OCI-LY7 (cell line): ENCODE measurements around the gene FOXI1. TPM values are rescaled to one million over a fixed set of nuclear protein-coding genes. Genes with fewer than 3 reads are reported as not detected.

Source experiments
- BruUV-seq: library from RNA; stranded (reverse); fragments of 400-500 nt; replicated peaks from 2 replicates; lab custom pipeline; 2021; lab: Mats Ljungman, UMichigan
- CTCF ChIA-PET: fragments of 300-600 bp; sonication (Branson Sonifier 250); formaldehyde crosslinking; loops from one replicate; lab custom pipeline; 2022; ENCODE audit warnings: antibody characterized with exemption; ENCODE audit not compliant: unreplicated experiment; lab: Charles Lee
- POLR2A ChIA-PET: fragments of 300-600 bp; sonication (Branson Sonifier 250); formaldehyde crosslinking; loops from one replicate; lab custom pipeline; 2022; ENCODE audit warnings: antibody characterized with exemption; lab: Charles Lee
- DNase-seq: peaks from one replicate; pipeline ENCODE4 v3.0.0-alpha.2; 2015; ENCODE audit warnings: low spot score
- H2AFZ ChIP-seq: fragments of 200-600 bp; sonication (generic), shearing (Covaris generic); 2 replicates; pipeline ENCODE4 v1.6.1; 2014; ENCODE audit warnings: mild to moderate bottlenecking, antibody characterized with exemption, low read length, moderate library complexity
- H3K27ac ChIP-seq: fragments of 200-600 bp; sonication (generic); 2 replicates; pipeline ENCODE4 v1.5.1; 2014; ENCODE audit warnings: mixed run types, low read depth, mild to moderate bottlenecking, moderate library complexity, low read length, inconsistent platforms; ENCODE audit not compliant: poor library complexity, severe bottlenecking
- H3K36me3 ChIP-seq: fragments of 200-600 bp; sonication (generic); 2 replicates; pipeline ENCODE4 v1.6.1; 2014; ENCODE audit warnings: mild to moderate bottlenecking, antibody characterized with exemption, low read length, moderate library complexity, mixed read lengths; ENCODE audit not compliant: insufficient read depth
- H3K4me1 ChIP-seq: fragments of 200-600 bp; sonication (generic); 2 replicates; pipeline ENCODE4 v1.5.1; 2014; ENCODE audit warnings: mild to moderate bottlenecking, low read length; ENCODE audit not compliant: insufficient read depth, poor library complexity, severe bottlenecking
- H3K4me2 ChIP-seq: fragments of 200-600 bp; sonication (generic); 2 replicates; pipeline ENCODE4 v1.6.1; 2014; ENCODE audit warnings: mild to moderate bottlenecking, low read length
- H3K4me3 ChIP-seq: fragments of 200-600 bp; sonication (generic); 2 replicates; pipeline ENCODE4 v1.5.1; 2014; ENCODE audit warnings: mild to moderate bottlenecking, low read depth, low read length; ENCODE audit not compliant: poor library complexity, severe bottlenecking
- H3K79me2 ChIP-seq: fragments of 200-600 bp; sonication (generic); 2 replicates; pipeline ENCODE4 v1.6.1; 2016; ENCODE audit warnings: low read depth, mild to moderate bottlenecking, low read length, moderate library complexity, mixed read lengths; ENCODE audit not compliant: insufficient read depth
- H3K9me2 ChIP-seq: fragments of 200-600 bp; sonication (generic); 2 replicates; pipeline ENCODE4 v1.6.1; 2016; ENCODE audit warnings: mild to moderate bottlenecking, low read length, mixed read lengths; ENCODE audit not compliant: insufficient read depth
- H3K9me3 ChIP-seq: fragments of 200-600 bp; sonication (generic); 2 replicates; pipeline ENCODE4 v1.6.1; 2014; ENCODE audit warnings: mild to moderate bottlenecking, mixed run types, low read length, mixed read lengths
- H4K20me1 ChIP-seq: fragments of 200-600 bp; sonication (generic); 2 replicates; pipeline ENCODE4 v1.6.1; 2014; ENCODE audit warnings: mild to moderate bottlenecking, antibody characterized with exemption, low read length, moderate library complexity, mixed read lengths; ENCODE audit not compliant: insufficient read depth
- EZH2phosphoT487 ChIP-seq: fragments of 200-600 bp; sonication (generic); IDR thresholded peaks from 2 replicates; pipeline ENCODE4 v1.6.1; 2018; ENCODE audit warnings: low read depth, borderline replicate concordance, mild to moderate bottlenecking, mixed run types, antibody characterized with exemption, low read length, moderate library complexity, mixed read lengths
- intact Hi-C: fragments of 100-400 bp; cut with micrococcal nuclease; formaldehyde crosslinking; loops from one replicate; pipeline ENCODE4 v1.10.0; 2022; ENCODE audit not compliant: unreplicated experiment
- total RNA-seq, 2 experiments: library from RNA; depleted of rRNA in 1 of 2; stranded (reverse); fragments of >200 nt in 1 of 2; shearing (Covaris generic) in 1 of 2; gene quantifications; 2 replicates each; pipeline ENCODE4 v1.2.3, GENCODE V29; 2014 to 2022
- TF ChIP-seq, protein P1 (sequence below): fragments of 200-600 bp; sonication (generic); conservative IDR thresholded peaks from 2 replicates; pipeline ENCODE4 v1.5.1; 2014; ENCODE audit warnings: mild to moderate bottlenecking, antibody characterized with exemption, low read length, moderate library complexity, mixed read lengths

FOXI1 gene
- total RNA-seq, 2 experiments from 2014 or later, result not detected

DNA sequence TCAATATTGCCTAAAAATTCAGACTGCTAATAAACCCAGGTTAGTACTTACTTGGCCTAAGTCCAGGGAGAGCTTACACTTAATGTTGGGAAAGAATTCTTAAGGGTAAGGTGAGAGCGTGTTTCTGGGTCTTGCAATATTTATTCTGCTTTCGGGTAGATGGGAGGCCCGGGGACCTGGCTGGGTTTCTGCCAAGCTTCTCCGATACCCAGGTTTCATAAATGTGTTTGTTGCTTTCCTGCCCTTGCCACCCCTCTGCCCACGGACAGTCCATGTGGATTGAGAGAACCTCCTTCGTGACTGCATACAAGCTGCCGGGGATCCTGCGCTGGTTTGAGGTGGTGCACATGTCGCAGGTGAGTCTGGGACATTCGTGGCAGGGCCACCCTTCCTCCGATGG, 48.4 kb upstream of the FOXI1 start:
- Histone ChIP-seq H3K9me2 (no peaks in the 10 kb centered on the region), H3K4me2 (no peak overlapping the region), H3K4me3 (no peak overlapping the region), H3K27ac (no peak overlapping the region), H4K20me1 (no peaks in the 10 kb centered on the region), H2AFZ (no peak overlapping the region), H3K79me2 (no peaks in the 10 kb centered on the region), H3K36me3 (peaks cover 77% of the 10 kb centered on the region), H3K4me1 (no peaks in the 10 kb centered on the region), H3K9me3 (no peaks in the 10 kb centered on the region)
- intact Hi-C loops, result no loop called here
- DNase-seq, result no peak
- no peak for TF ChIP-seq EZH2phosphoT487
- TF ChIP-seq, protein P1, sequence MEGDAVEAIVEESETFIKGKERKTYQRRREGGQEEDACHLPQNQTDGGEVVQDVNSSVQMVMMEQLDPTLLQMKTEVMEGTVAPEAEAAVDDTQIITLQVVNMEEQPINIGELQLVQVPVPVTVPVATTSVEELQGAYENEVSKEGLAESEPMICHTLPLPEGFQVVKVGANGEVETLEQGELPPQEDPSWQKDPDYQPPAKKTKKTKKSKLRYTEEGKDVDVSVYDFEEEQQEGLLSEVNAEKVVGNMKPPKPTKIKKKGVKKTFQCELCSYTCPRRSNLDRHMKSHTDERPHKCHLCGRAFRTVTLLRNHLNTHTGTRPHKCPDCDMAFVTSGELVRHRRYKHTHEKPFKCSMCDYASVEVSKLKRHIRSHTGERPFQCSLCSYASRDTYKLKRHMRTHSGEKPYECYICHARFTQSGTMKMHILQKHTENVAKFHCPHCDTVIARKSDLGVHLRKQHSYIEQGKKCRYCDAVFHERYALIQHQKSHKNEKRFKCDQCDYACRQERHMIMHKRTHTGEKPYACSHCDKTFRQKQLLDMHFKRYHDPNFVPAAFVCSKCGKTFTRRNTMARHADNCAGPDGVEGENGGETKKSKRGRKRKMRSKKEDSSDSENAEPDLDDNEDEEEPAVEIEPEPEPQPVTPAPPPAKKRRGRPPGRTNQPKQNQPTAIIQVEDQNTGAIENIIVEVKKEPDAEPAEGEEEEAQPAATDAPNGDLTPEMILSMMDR, result no peak
- BruUV-seq, result TSS peak; percentile 5
- ChIA-PET CTCF (no interaction called here), POLR2A (no interaction called here)

DNA sequence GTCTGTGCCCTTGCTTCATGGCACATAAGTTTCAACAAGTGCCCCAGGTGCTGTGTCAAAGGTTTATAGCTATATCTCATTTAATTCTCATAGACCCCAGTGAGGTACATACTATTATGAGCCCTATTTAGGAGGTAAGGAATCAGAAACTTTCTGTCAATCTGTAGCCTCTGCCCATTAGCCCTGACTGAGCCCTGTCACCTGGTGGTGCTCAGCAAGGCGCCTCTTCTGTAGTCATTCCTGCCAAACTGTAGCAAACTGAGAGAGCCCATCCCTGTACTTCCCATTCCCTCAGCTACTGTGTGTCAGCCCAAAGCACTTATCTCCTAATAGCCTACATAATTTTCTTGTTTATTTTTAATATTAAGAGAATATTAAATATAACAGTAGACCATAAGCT, 46.5 kb upstream of the FOXI1 start:
- BruUV-seq, result no TSS peak
- H2AFZ ChIP-seq, result no peak overlapping the region

DNA sequence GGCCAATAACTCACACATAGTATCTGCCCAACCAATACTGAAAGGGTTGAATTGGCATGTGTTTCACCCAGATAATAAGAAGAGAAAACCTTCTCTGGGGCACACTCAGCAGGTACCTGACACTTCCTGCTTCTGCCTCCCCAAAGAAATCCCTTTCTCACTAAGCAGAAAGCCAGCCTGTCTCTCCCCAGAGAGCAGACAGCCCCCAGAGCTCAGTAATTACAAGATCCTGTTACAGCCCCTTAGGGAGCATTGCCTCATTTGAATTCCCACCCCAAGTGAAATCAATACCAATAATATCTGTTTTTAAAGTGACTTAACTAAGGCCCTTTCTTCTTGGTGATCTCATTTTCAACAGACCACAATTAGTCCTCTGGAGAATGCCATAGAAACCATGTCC, 38.5 kb upstream of the FOXI1 start:
- BruUV-seq, result no TSS peak
- Histone ChIP-seq H3K27ac (no peak overlapping the region), H3K9me2 (no peaks in the 10 kb centered on the region), H3K4me3 (no peak overlapping the region), H3K36me3 (peaks cover 71% of the 10 kb centered on the region), H4K20me1 (no peaks in the 10 kb centered on the region), H2AFZ (no peak overlapping the region), H3K4me1 (no peaks in the 10 kb centered on the region), H3K79me2 (no peaks in the 10 kb centered on the region), H3K4me2 (no peak overlapping the region), H3K9me3 (no peaks in the 10 kb centered on the region)
- intact Hi-C loops, result no loop called here
- no peak for DNase-seq
- ChIA-PET POLR2A (interaction anchor here (1.6 kb wide), 1 partner anchor 19 kb away, joined by 6 read pairs; no protein-coding TSS in a partner anchor), CTCF (no interaction called here)
- TF ChIP-seq, protein P1, result no peak
- TF ChIP-seq EZH2phosphoT487, result no peak

More for the DNA sequence above, 46.5 kb upstream of the FOXI1 start:
- Histone ChIP-seq H3K9me3 (no peaks in the 10 kb centered on the region), H3K9me2 (no peaks in the 10 kb centered on the region), H4K20me1 (no peaks in the 10 kb centered on the region), H3K4me2 (no peak overlapping the region), H3K36me3 (peaks cover 79% of the 10 kb centered on the region), H3K4me1 (no peaks in the 10 kb centered on the region), H3K27ac (no peak overlapping the region), H3K4me3 (no peak overlapping the region), H3K79me2 (no peaks in the 10 kb centered on the region)
- ChIA-PET CTCF (interaction anchor here (1.1 kb wide), 1 partner anchor 9 kb away, joined by 3 read pairs; no protein-coding TSS in a partner anchor), POLR2A (interaction anchor here (0.6 kb wide), 3 partner anchors 1001 to 1314 kb away, joined by 3 to 7 read pairs (median 5); no protein-coding TSS in a partner anchor)
- DNase-seq, result no peak
- TF ChIP-seq, protein P1, result no peak
- no peak for TF ChIP-seq EZH2phosphoT487
- intact Hi-C loops, result no loop called here
